Suprapubic skin (tissue), 4 donors: ENCODE measurements around the gene ELOF1.

Experiments used
- EP300 ChIP-seq: sonication (generic); formaldehyde crosslinking; IDR thresholded peaks from one replicate; pipeline ENCODE4 v1.6.1; 2017; ENCODE audit warnings: antibody characterized with exemption
- POLR2A ChIP-seq, 2 donors: fragments of 450-650 bp; IDR thresholded peaks; one replicate each; pipeline ENCODE4 v1.6.1; 2017; ENCODE audit warnings: antibody characterized with exemption in 2 of 2, mild to moderate bottlenecking in 2 of 2, moderate library complexity in 2 of 2
- POLR2AphosphoS5 ChIP-seq, 3 donors: sonication (generic); formaldehyde crosslinking; IDR thresholded peaks; one replicate each; pipeline ENCODE4 v1.6.1; 2017; ENCODE audit warnings: antibody characterized with exemption in 3 of 3
- TF ChIP-seq, protein P1 (sequence below), 2 donors: fragments of 200-600 bp in 1 of 2; fragments of 450-650 bp in 1 of 2; sonication (generic) in 1 of 2; IDR thresholded peaks; one replicate each; pipeline ENCODE4 v1.5.1; 2016 to 2019; ENCODE audit warnings: antibody characterized with exemption in 2 of 2, mild to moderate bottlenecking in 1 of 2, moderate library complexity in 1 of 2

DNA sequence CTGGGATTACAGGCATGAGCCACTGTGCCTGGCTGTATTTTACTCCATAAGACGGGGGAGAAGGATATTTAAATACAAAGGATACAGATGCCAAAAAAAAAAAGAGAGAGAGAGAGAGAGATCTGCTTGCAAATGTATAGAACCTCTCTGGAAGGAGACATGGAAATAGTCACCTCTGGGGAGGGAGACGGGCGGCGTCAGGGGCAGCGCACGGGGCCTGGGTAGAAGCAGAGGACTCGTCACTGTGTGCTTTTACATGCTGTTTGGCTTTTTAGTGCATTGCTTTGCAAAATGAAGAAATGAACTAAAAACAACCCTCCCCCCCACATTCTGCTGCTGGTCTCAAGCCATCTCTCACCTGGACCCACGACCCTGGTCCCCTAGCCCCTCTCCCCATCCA, 48.6 kb downstream of the ELOF1 start:
- TF ChIP-seq POLR2A (IDR thresholded peaks at IDR 0.05) (no peak), EP300 (no peak), POLR2AphosphoS5 (IDR thresholded peaks at IDR 0.05) (no peak)
- TF ChIP-seq, protein P1, sequence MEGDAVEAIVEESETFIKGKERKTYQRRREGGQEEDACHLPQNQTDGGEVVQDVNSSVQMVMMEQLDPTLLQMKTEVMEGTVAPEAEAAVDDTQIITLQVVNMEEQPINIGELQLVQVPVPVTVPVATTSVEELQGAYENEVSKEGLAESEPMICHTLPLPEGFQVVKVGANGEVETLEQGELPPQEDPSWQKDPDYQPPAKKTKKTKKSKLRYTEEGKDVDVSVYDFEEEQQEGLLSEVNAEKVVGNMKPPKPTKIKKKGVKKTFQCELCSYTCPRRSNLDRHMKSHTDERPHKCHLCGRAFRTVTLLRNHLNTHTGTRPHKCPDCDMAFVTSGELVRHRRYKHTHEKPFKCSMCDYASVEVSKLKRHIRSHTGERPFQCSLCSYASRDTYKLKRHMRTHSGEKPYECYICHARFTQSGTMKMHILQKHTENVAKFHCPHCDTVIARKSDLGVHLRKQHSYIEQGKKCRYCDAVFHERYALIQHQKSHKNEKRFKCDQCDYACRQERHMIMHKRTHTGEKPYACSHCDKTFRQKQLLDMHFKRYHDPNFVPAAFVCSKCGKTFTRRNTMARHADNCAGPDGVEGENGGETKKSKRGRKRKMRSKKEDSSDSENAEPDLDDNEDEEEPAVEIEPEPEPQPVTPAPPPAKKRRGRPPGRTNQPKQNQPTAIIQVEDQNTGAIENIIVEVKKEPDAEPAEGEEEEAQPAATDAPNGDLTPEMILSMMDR (IDR thresholded peaks at IDR 0.05), result no peak
